Measurements from ENCODE around the gene PSMB1.
"Not testable (repeated sequence)": the region's sequence is repeated elsewhere in the genome, so short reads cannot be mapped to it uniquely, and the experiment has no call there.

The PSMB1 gene

DNA sequence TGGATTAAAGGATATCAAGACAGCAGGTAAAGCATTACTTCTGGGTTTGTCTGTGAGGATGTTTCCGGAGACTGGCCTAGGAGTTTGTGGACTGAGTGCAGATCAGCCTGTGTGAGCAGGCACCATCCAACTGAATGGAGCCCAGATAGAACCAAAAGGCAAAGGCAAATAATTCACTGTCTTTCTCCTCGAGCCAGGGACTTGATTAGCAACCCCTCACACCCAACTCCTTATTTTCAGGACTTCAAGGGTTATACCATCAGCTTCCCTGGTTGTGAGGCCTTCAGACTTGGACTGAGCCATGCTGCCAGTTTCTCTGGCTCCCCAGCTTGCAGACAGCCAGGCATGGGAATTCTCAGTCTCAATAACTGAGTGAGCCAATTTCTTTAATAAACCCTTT lies 19.3 kb downstream of the PSMB1 start:
- DNase-seq: peak; percentile 11

- peak; percentile 42 for DNase-seq
Observed at GRCh38 chr6:170532867-170533488, 20.1 kb downstream of the PSMB1 start.

- DNase-seq: peak; percentile 80
Observed at GRCh38 chr6:170529839-170530469, 23.2 kb downstream of the PSMB1 start.

- DNase-seq: not testable (repeated sequence)
Observed at GRCh38 chr6:170527995-170528394, 25.1 kb downstream of the PSMB1 start.

DNA sequence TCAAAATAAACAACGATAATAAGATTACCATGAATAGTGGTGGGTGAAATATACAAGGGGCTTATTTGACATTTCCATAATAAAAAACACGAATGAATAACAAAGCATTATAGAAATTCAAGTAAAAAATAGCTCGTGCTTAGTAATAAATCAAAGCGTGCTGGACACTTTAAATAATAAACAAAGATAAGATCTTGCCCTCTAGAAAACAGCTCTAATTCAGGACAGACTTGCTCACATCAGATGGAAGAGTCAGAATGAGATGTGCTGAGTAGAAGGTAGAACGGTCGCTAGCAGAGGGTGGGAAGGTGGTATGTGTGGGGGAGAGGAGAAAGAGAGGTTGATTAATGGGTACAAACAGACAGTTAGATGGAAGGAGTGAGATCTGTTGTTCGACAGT lies 27.3 kb downstream of the PSMB1 start:
- no peak for DNase-seq

GRCh38 chr6:170524172-170524502 lies 29.0 kb downstream of the PSMB1 start:
- DNase-seq: no peak

- no peak for DNase-seq
Observed at GRCh38 chr6:170523256-170524171, 29.6 kb downstream of the PSMB1 start.

DNA sequence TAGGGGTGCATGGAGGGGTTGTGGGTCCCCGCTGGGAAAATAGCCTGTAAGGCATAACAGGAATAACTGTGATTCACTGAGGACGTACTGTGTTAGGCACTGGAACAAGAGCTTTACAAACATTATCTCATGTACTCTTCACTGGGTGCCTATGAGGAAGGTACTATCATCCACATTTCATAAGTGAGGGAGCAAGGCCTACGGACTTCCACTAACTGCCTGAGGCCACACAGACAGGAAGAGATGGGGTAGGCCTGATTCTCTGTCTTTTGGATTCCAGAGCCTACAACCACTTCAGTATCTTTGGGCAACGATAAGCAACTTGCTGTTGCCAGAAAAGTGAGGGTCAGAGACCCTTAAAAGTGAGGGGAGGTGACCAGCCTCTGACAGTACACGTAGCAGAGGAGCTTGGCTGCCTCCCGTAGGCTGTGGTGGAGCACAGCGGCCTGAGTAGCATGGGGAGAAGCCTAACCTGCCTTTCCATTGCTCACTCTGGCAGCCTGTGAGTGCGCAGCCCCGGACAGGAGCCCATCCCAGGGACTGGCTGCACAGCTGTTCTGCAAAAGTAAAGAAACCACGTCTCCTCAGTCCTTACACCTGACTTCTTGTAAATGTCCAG lies 30.4 kb downstream of the PSMB1 start:
- peak; percentile 73 for DNase-seq

DNA sequence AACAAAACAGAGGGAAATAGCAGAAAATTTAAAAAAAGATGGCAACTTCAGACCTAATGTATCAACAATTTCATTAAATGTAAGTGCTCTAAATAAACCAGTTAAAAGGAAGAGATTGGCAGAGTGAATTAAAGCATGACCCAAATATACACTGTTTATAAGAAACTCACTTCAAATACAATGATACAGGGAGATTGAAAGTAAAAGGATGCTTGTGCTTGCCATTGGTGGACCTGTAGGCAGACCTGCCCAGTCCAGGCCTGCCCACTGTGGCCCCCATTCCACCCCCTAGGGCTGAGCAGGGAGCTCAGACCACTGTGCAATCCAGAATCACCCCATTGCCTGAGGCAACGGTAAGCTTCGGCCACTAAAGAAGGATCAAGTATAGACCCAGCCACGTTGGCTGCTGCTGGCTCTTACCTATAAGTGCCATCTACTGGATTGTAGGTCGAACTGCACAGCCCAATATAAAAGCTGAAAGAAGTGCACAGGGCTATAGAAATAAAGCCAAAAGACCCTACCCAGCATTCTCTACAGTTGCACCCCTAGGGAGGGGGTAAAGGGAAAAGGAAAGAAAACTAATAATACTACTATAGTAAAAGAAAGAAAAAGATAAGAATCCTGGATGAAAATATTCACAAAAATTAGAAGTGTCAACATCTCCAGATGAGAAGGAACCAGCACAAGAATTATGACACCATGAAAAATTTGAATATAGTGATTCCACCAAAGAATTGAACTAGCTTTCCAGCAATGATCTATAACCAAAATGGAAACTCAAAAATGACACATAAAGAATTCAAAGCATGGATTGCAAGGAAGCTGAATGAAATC lies 36.1 kb downstream of the PSMB1 start:
- peak; percentile 95 for DNase-seq

- no peak for DNase-seq
Observed at GRCh38 chr6:170514908-170515307, 38.2 kb downstream of the PSMB1 start.

- DNase-seq: no peak
Observed at GRCh38 chr6:170512249-170512648, 40.9 kb downstream of the PSMB1 start.

GRCh38 chr6:170510631-170511030 lies 42.5 kb downstream of the PSMB1 start:
- no peak for DNase-seq

GRCh38 chr6:170509723-170510018 lies 43.4 kb downstream of the PSMB1 start:
- DNase-seq: no peak

GRCh38 chr6:170508892-170509722 lies 44.0 kb downstream of the PSMB1 start:
- DNase-seq: not testable (repeated sequence)

DNA sequence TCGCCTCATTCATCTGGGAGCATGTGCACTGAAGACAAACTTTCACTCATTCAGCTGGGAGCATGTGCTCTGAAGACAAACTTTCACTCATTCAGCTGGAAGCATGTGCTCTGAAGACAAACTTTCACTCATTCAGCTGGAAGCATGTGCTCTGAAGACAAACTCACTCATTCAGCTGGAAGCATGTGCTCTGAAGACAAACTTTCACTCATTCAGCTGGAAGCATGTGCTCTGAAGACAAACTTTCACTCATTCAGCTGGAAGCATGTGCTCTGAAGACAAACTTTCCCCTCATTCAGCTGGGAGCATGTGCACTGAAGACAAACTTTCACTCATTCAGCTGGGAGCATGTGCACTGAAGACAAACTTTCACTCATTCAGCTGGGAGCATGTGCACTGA lies 44.8 kb downstream of the PSMB1 start:
- not testable (repeated sequence) for DNase-seq

GRCh38 chr6:170507728-170508127 lies 45.4 kb downstream of the PSMB1 start:
- DNase-seq: not testable (repeated sequence)

GRCh38 chr6:170506446-170506845 lies 46.7 kb downstream of the PSMB1 start:
- no peak for DNase-seq

DNA sequence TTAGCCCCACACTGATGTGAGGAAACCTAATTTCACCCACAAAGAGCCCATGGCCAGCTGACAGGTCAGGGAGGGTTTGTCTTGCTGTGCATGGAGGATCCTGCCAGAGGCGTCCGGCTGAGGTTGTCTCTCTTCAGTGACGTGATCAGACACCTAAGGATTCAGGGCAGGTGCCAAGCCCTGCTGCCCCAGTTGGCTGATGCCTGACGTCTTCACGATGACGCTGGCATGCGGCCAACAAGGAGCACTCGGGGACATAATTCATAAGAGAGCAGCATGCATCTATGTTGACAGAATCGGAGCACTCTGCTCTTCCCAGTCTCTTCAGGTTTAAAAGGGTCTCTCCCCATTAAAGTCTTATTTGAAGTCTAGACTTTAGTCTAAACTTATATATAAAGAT lies 47.8 kb downstream of the PSMB1 start:
- DNase-seq: peak; percentile 92

- no peak for DNase-seq
Observed at GRCh38 chr6:170504479-170504878, 48.6 kb downstream of the PSMB1 start.

- no peak for DNase-seq
Observed at GRCh38 chr6:170503414-170503761, 49.7 kb downstream of the PSMB1 start.

DNA sequence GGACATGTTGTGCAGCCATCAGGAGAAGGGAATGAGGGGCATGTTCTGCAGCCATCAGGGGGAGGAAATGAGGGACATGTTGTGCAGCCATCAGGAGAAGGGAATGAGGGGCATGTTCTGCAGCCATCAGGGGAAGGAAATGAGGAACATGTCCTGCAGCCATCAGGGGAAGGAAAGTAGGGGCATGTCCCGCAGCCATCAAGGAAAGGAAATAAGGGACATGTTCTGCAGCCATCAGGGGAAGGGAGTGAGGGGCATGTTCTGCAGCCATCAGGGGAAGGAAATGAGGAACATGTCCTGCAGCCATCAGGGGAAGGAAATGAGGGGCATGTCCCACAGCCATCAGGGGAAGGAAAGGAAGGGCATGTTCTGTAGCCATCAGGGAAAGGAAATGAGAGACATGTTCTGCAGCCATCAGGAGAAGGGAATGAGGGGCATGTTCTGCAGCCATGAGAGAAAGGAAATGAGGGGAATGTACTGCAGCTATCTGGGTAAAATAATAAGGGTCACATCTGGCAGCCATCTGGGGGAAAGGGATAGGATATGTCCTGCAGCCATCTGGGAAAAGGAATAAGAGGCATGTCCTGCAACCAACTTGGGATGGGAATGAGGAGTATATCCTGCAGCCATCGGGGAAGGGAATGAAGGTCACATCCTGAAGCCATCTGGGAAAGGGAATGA lies 50.2 kb downstream of the PSMB1 start:
- DNase-seq: not testable (repeated sequence)

Measured in NCI-H69 (cell line).